PC-3 (cell line): ENCODE results near the gene ADH5. TPM values are rescaled to one million over a fixed set of nuclear protein-coding genes. Genes with fewer than 3 reads are reported as not detected.
"Not testable (repeated sequence)": the region's sequence is repeated elsewhere in the genome, so short reads cannot be mapped to it uniquely, and the experiment has no call there.

Source experiments
- ATAC-seq: fragments of 200-7000 bp; cut with Tn5 transposase; 2 replicates; pipeline ENCODE4 v1.9.1; 2020; ENCODE audit warnings: mild to moderate bottlenecking, moderate library complexity
- BruUV-seq: library from RNA; stranded (reverse); fragments of 400-500 nt; replicated peaks from 2 replicates; lab custom pipeline; 2021; lab: Mats Ljungman, UMichigan
- CTCF ChIA-PET: fragments of 300-600 bp; sonication (Branson Sonifier 250); formaldehyde crosslinking; loops from one replicate; lab custom pipeline; 2022; ENCODE audit warnings: antibody characterized with exemption; lab: Charles Lee
- POLR2A ChIA-PET: fragments of 300-600 bp; sonication (Branson Sonifier 250); formaldehyde crosslinking; loops from one replicate; lab custom pipeline; 2022; ENCODE audit warnings: antibody characterized with exemption; ENCODE audit not compliant: unreplicated experiment; lab: Charles Lee
- DNase-seq: peaks from one replicate; pipeline ENCODE4 v3.0.0-alpha.2; 2015
- H2AFZ ChIP-seq: fragments of 300-600 bp; sonication (generic); 2 replicates; pipeline ENCODE4 v1.6.0; 2016; ENCODE audit warnings: antibody characterized with exemption, low read length
- H3F3A ChIP-seq: fragments of 300-600 bp; sonication (generic); one replicate; pipeline ENCODE4 v1.6.0; 2017; ENCODE audit warnings: antibody characterized with exemption, low read length, control low read depth, mild to moderate bottlenecking; ENCODE audit not compliant: unreplicated experiment
- H3K27ac ChIP-seq: fragments of 300-600 bp; sonication (generic); 2 replicates; pipeline ENCODE4 v1.5.1; 2016; ENCODE audit warnings: mild to moderate bottlenecking, low read length
- H3K27me3 ChIP-seq: fragments of 300-600 bp; sonication (generic); 2 replicates; pipeline ENCODE4 v1.6.1; 2016; ENCODE audit warnings: low read length, mixed read lengths
- H3K36me3 ChIP-seq: fragments of 300-600 bp; sonication (generic); 2 replicates; pipeline ENCODE4 v1.6.1; 2016; ENCODE audit warnings: low read depth, mixed run types, low read length, mixed read lengths
- H3K4me1 ChIP-seq: fragments of 300-600 bp; sonication (generic); 2 replicates; pipeline ENCODE4 v1.5.1; 2016; ENCODE audit warnings: low read length; ENCODE audit not compliant: insufficient read depth
- H3K4me2 ChIP-seq: fragments of 300-600 bp; sonication (generic); 2 replicates; pipeline ENCODE4 v1.6.0; 2016; ENCODE audit warnings: low read length
- H3K4me3 ChIP-seq: fragments of 300-600 bp; sonication (generic); 2 replicates; pipeline ENCODE4 v1.5.1; 2016; ENCODE audit warnings: mild to moderate bottlenecking, low read length, mixed read lengths
- H3K79me2 ChIP-seq: fragments of 300-600 bp; sonication (generic); 2 replicates; pipeline ENCODE4 v1.6.1; 2017; ENCODE audit warnings: low read length, mixed read lengths
- H3K9ac ChIP-seq: fragments of 300-600 bp; sonication (generic); 2 replicates; pipeline ENCODE4 v1.6.0; 2016; ENCODE audit warnings: mild to moderate bottlenecking, low read length
- H3K9me2 ChIP-seq: fragments of 300-600 bp; sonication (generic); replicated peaks from 2 replicates; pipeline ENCODE4 v1.6.1; 2016; ENCODE audit warnings: mixed run types, low read length, mixed read lengths
- H3K9me3 ChIP-seq: fragments of 300-600 bp; sonication (generic); 2 replicates; pipeline ENCODE4 v1.6.1; 2016; ENCODE audit warnings: low read length, mixed read lengths
- H4K20me1 ChIP-seq: fragments of 300-600 bp; sonication (generic); 2 replicates; pipeline ENCODE4 v1.6.1; 2016; ENCODE audit warnings: low read length, mixed read lengths
- CTCF ChIP-seq: fragments of 300-600 bp; sonication (generic); conservative IDR thresholded peaks from 2 replicates; pipeline ENCODE4 v1.5.1; 2017; ENCODE audit warnings: antibody characterized with exemption, low read depth, mild to moderate bottlenecking, low read length
- EZH2 ChIP-seq: fragments of 300-600 bp; sonication (generic); IDR thresholded peaks from one replicate; pipeline ENCODE4 v1.6.1; 2017; ENCODE audit warnings: antibody characterized with exemption, mild to moderate bottlenecking, low read length; ENCODE audit not compliant: unreplicated experiment
- EZH2phosphoT487 ChIP-seq: fragments of 300-600 bp; sonication (generic); IDR thresholded peaks from 2 replicates; pipeline ENCODE4 v1.6.1; 2018; ENCODE audit warnings: mild to moderate bottlenecking, antibody characterized with exemption, low read length, borderline replicate concordance
- intact Hi-C: fragments of 100-400 bp; cut with micrococcal nuclease; formaldehyde crosslinking; loops from 2 replicates; pipeline ENCODE4 v1.9.0; 2023
- total RNA-seq: library from RNA; depleted of rRNA; stranded (reverse); fragments of >200 nt; gene quantifications from 2 replicates; pipeline ENCODE4 v1.2.3, GENCODE V29; 2014

Gene ADH5
- total RNA-seq, 1 experiment from 2014 or later = 94.5 TPM

- Histone ChIP-seq H3F3A (no peaks in the 10 kb centered on the region), H3K79me2 (no peaks in the 10 kb centered on the region), H2AFZ (no peak overlapping the region), H4K20me1 (no peaks in the 10 kb centered on the region), H3K9ac (no peak overlapping the region), H3K4me1 (no peaks in the 10 kb centered on the region), H3K9me2 (no peaks in the 10 kb centered on the region), H3K4me3 (no peak overlapping the region), H3K27ac (no peak overlapping the region), H3K36me3 (peaks cover 11% of the 10 kb centered on the region; the same call in 1 of the 2 replicates), H3K27me3 (no peaks in the 10 kb centered on the region), H3K4me2 (no peak overlapping the region), H3K9me3 (no peaks in the 10 kb centered on the region)
- intact Hi-C loops = no loop called here
- ATAC-seq (no peak), DNase-seq (no peak)
- POLR2A ChIA-PET = no interaction called here
- no peak for TF ChIP-seq EZH2phosphoT487
- no peak for TF ChIP-seq CTCF
- no peak for TF ChIP-seq EZH2
- CTCF ChIA-PET = no interaction called here
- no TSS peak for BruUV-seq
Measured at GRCh38 chr4:99071159-99071558, 17.4 kb downstream of the ADH5 start.

- BruUV-seq = no TSS peak
- Histone ChIP-seq H3K9me3 (no peaks in the 10 kb centered on the region), H3K27ac (no peak overlapping the region), H3K4me2 (no peak overlapping the region), H3K4me3 (no peak overlapping the region), H3F3A (no peaks in the 10 kb centered on the region), H3K79me2 (no peaks in the 10 kb centered on the region), H3K36me3 (no peaks in the 10 kb centered on the region), H3K9me2 (no peaks in the 10 kb centered on the region), H4K20me1 (no peaks in the 10 kb centered on the region), H3K27me3 (no peaks in the 10 kb centered on the region), H3K4me1 (no peaks in the 10 kb centered on the region), H3K9ac (no peak overlapping the region), H2AFZ (no peak overlapping the region)
- DNase-seq (no peak), ATAC-seq (no peak)
- ChIA-PET POLR2A (interaction anchor here (0.6 kb wide), 1 partner anchor 74 kb away, joined by 5 read pairs; no protein-coding TSS in a partner anchor), CTCF (no interaction called here)
- TF ChIP-seq EZH2phosphoT487 (no peak), EZH2 (no peak), CTCF (no peak)
- intact Hi-C loops = no loop called here
Measured at GRCh38 chr4:99067617-99068016, 21.0 kb downstream of the ADH5 start.

GRCh38 chr4:99065521-99065920, 23.1 kb downstream of the ADH5 start:
- H3K4me3 ChIP-seq, CTCF ChIA-PET, BruUV-seq, H4K20me1 ChIP-seq, intact Hi-C loops, H3K4me1 ChIP-seq, H3K79me2 ChIP-seq, H3K9ac ChIP-seq, H3K27ac ChIP-seq, H3K9me2 ChIP-seq, H3K9me3 ChIP-seq, DNase-seq, H3K4me2 ChIP-seq, ATAC-seq, H3K27me3 ChIP-seq, H2AFZ ChIP-seq, H3F3A ChIP-seq, POLR2A ChIA-PET: not testable (repeated sequence)
- H3K36me3 ChIP-seq = peaks cover 13% of the 10 kb centered on the region; the same call in 1 of the 2 replicates
